Left lung (tissue), 10 donors: ENCODE results near the gene MCC. TPM values are rescaled to one million over a fixed set of nuclear protein-coding genes. Genes with fewer than 3 reads are reported as not detected.
A peak's percentile ranks its signal among the peaks of the same experiment; 100 is the strongest.

ENCODE experiments used
- ATAC-seq: fragments of 200-7000 bp; cut with Tn5 transposase; one replicate; pipeline ENCODE4 v1.9.1; 2020; ENCODE audit warnings: moderate library complexity
- DNase-seq, 4 donors: peaks; one replicate each; pipeline ENCODE4 v3.0.0-alpha.2; 2013 to 2020
- H3K27ac ChIP-seq, 2 donors: fragments of 200-600 bp; sonication (generic) in 1 of 2; one replicate each; pipeline versions ENCODE4 v1.5.0 to v1.8.0; 2020 to 2021
- H3K27me3 ChIP-seq, 2 donors: fragments of 200-600 bp; sonication (generic) in 1 of 2; one replicate each; pipeline versions ENCODE4 v1.5.0 to v1.8.0; 2020 to 2021
- H3K36me3 ChIP-seq, 2 donors: fragments of 200-600 bp; sonication (generic) in 1 of 2; one replicate each; pipeline versions ENCODE4 v1.5.0 to v1.8.0; 2020 to 2021
- H3K4me1 ChIP-seq, 2 donors: fragments of 200-600 bp; one replicate each; pipeline ENCODE4 v1.8.0; 2021
- H3K4me3 ChIP-seq, 2 donors: fragments of 200-600 bp; sonication (generic) in 1 of 2; one replicate each; pipeline versions ENCODE4 v1.5.0 to v1.8.0; 2020 to 2021; ENCODE audit warnings: mild to moderate bottlenecking in 1 of 2
- H3K9me3 ChIP-seq, 2 donors: fragments of 200-600 bp; sonication (generic) in 1 of 2; one replicate each; pipeline versions ENCODE4 v1.5.0 to v1.8.0; 2020 to 2021
- intact Hi-C, 2 donors: fragments of 100-400 bp; cut with DNase I; formaldehyde crosslinking; loops; one replicate each; pipeline versions ENCODE4 v1.11.2 to v1.14.2; 2022
- polyA plus RNA-seq, 6 donors: library from polyadenylated mRNA; unstranded; fragments of 120-200 nt; gene quantifications; one replicate each; pipeline ENCODE4 v1.2.1, GENCODE V29; 2013; ENCODE audit not compliant: insufficient read length in 6 of 6
- total RNA-seq, 2 donors: library from RNA; stranded (reverse); fragmentation: NEBNext Ultra II Directional; extraction: Animal tissue kit (Norgen Biotek cat#: 25700); gene quantifications; one replicate each; pipeline ENCODE4 v1.2.1, GENCODE V29; 2021
- TF ChIP-seq, protein P1 (sequence below), 2 donors: fragments of 200-600 bp; sonication (generic) in 1 of 2; IDR thresholded peaks; one replicate each; pipeline versions ENCODE4 v1.5.0 to v1.8.0; 2021; ENCODE audit warnings: antibody characterized with exemption in 2 of 2
- donor health status: DM: no; HTN: yes; CAD: no.
- donor health status: DM: no; HTN: no; CAD: no.

The MCC gene
- total and polyA plus RNA-seq, 8 donors, result 12.5 to 18.4 (median 16.1) TPM

DNA sequence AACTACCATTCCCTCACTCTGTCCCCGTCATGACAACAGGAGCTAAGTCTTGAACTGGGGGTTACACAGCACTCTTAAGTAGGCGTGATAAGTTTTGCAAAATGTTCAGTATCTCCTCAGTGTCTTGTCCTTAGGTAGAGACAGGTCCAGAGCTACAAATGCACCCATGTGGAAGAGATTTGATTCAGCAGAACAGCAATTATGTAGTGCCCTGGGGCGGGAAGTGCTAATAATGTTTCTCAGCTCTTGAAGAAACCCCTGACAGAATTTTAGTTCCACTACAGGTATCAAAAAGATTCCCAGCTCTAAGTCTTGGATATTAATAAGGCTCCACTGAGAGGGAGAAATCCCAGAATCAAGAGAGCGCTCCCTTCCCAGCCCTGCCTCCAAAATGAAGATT is 462.0 kb downstream of the MCC start:
- TF ChIP-seq, protein P1, sequence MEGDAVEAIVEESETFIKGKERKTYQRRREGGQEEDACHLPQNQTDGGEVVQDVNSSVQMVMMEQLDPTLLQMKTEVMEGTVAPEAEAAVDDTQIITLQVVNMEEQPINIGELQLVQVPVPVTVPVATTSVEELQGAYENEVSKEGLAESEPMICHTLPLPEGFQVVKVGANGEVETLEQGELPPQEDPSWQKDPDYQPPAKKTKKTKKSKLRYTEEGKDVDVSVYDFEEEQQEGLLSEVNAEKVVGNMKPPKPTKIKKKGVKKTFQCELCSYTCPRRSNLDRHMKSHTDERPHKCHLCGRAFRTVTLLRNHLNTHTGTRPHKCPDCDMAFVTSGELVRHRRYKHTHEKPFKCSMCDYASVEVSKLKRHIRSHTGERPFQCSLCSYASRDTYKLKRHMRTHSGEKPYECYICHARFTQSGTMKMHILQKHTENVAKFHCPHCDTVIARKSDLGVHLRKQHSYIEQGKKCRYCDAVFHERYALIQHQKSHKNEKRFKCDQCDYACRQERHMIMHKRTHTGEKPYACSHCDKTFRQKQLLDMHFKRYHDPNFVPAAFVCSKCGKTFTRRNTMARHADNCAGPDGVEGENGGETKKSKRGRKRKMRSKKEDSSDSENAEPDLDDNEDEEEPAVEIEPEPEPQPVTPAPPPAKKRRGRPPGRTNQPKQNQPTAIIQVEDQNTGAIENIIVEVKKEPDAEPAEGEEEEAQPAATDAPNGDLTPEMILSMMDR (IDR thresholded peaks at IDR 0.05), result no peak
- peaks cover 0 to 65% of the 10 kb centered on the region in 2 donors for H3K36me3 ChIP-seq
- DNase-seq (no peak), ATAC-seq (no peak)
- H3K9me3 ChIP-seq, result no peaks in the 10 kb centered on the region
- intact Hi-C loops, result no loop called here
- H3K4me1 ChIP-seq, result peaks cover 3 to 19% of the 10 kb centered on the region in 2 donors
- no peaks in the 10 kb centered on the region for H3K27me3 ChIP-seq
- H3K27ac ChIP-seq, result no peak overlapping the region
- no peak overlapping the region for H3K4me3 ChIP-seq

DNA sequence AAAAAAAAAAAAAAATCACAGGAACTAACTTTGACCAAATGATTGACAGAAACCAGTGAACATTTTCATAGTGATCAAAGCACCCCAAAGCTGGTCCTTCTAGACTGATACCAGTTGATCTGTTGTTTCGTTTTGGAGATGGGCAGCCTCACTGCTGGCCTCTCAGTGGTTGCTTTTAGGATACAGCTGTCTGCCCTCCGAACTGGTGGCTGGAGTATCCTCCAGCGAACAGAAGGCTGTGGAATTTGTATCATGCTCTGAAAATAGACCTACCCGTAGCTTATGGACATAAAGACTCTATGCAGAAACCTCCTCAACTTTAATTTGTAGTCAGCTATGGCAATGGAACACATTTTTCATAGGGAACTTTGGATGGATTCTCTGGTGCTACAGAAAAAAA is 462.7 kb downstream of the MCC start:
- ATAC-seq, result no peak
- intact Hi-C loops, result no loop called here
- TF ChIP-seq, protein P1 (IDR thresholded peaks at IDR 0.05), result no peak

DNA sequence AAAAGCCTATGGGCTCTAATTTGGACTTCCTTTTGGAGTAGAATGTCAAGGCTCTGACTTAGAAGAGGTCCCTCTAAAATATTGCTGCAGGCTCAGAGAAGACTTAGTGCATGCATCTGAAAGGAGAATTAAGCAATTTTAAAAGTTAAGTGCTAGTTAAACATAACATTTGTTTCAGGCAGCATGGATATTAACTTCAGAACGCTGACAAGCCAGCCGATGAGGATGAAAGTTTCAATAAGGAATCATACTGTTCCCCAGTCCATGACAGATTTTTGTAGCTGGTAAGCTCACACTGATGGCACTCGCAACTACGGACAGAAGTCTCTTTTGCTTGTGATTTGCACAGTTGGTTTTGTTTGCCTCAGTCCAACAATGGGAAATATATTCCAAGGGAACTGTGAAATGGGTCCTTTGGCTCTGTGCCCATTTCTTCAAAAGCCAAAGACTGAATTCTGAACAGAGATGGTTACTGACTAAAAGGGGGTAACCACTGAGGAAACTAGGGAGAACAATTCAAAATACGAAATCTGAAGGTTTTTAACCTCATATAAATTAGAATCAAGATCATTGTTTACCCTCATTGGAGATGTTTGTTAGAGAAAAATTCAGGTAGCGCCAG is 464.1 kb downstream of the MCC start:
- peaks cover 0 to 64% of the 10 kb centered on the region in 2 donors for H3K36me3 ChIP-seq
- no peaks in the 10 kb centered on the region for H3K9me3 ChIP-seq
- peaks cover 3 to 19% of the 10 kb centered on the region in 2 donors for H3K4me1 ChIP-seq
- no peak overlapping the region for H3K4me3 ChIP-seq
- ATAC-seq (peak; percentile 24), DNase-seq (peak in 2 of 4 donors; percentile 54 to 71)
- TF ChIP-seq, protein P1 (IDR thresholded peaks at IDR 0.05), result no peak
- intact Hi-C loops, result no loop called here
- no peak overlapping the region for H3K27ac ChIP-seq
- H3K27me3 ChIP-seq, result no peaks in the 10 kb centered on the region

More for the DNA sequence above, 462.7 kb downstream of the MCC start:
- Histone ChIP-seq H3K9me3 (no peaks in the 10 kb centered on the region), H3K4me3 (no peak overlapping the region), H3K36me3 (peaks cover 0 to 67% of the 10 kb centered on the region in 2 donors), H3K27ac (no peak overlapping the region), H3K27me3 (no peaks in the 10 kb centered on the region), H3K4me1 (peaks cover 3 to 19% of the 10 kb centered on the region in 2 donors)
- DNase-seq, result no peak

DNA sequence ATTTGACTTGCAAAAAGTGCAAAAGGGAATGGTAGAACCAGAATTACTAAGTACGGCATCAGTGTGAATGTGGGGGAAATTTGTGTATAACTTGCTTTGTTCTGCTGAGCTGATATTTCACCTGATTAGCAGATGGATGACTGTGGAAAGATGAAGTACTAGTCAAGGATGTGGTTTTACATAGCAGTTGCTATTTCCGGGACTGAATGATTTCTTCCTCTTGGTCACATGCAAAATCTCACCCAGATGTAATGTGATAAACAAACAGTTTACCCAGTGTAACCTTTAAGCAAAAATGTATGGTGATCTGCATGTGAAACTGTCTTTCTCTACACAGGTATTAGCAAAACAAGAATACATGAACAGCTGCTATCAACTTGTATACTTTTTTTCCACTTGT is 465.6 kb downstream of the MCC start:
- H3K9me3 ChIP-seq, result no peaks in the 10 kb centered on the region
- H3K27me3 ChIP-seq, result no peaks in the 10 kb centered on the region
- TF ChIP-seq, protein P1 (IDR thresholded peaks at IDR 0.05), result no peak
- no peak overlapping the region for H3K4me3 ChIP-seq
- ATAC-seq, result peak; percentile 48
- intact Hi-C loops, result no loop called here
- no peak for DNase-seq
- peaks cover 3 to 19% of the 10 kb centered on the region in 2 donors for H3K4me1 ChIP-seq
- no peak overlapping the region for H3K27ac ChIP-seq
- peaks cover 0 to 62% of the 10 kb centered on the region in 2 donors for H3K36me3 ChIP-seq

DNA sequence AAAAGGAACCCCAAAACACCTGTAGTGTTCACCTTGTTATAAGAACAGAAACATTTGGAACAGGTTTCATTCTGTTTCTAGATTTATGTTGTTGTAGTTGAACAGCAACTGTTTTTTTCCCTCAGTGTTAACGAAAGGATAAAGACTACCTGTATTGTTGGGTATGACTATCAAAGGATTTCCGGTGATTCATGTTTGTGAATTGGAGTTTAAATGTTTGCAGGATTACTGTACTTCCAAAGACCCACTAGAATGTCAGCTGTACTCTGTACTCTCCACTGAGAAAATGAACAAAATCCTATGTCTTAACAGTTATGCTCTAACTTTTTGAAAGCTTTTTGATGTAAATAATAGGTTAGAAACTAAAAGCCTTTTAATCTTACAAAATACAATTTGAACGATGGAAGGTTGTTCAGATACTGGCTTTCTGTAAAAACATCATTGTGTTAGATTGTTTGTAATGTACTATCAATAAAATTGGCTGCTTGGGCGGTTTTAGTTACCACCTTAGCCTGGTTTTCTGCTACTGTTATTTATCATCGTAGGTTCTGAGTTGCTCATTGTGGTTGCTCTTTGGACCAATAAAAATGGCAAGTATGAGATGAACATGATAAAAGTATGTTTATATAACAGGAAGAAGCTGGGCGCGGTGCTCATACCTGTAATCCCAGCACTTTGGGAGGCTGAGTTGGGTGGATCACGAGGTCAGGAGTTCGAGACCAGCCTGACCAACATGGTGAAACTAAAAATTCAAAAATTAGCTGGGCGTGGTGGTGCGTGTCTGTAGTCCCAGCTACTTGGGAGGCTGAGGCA is 467.6 kb downstream of the MCC start:
- H3K27me3 ChIP-seq, result no peaks in the 10 kb centered on the region
- H3K9me3 ChIP-seq, result no peaks in the 10 kb centered on the region
- intact Hi-C loops, result no loop called here
- ATAC-seq (no peak), DNase-seq (no peak)
- TF ChIP-seq, protein P1 (IDR thresholded peaks at IDR 0.05), result no peak
- H3K36me3 ChIP-seq, result peaks cover 0 to 60% of the 10 kb centered on the region in 2 donors
- H3K27ac ChIP-seq, result no peak overlapping the region
- no peak overlapping the region for H3K4me3 ChIP-seq
- peaks cover 3 to 19% of the 10 kb centered on the region in 2 donors for H3K4me1 ChIP-seq
